IPS-NIHi7 (cell line): ENCODE results near the gene CLGN.
A peak's percentile ranks its signal among the peaks of the same experiment; 100 is the strongest.
"Not testable (repeated sequence)": the region's sequence is repeated elsewhere in the genome, so short reads cannot be mapped to it uniquely, and the experiment has no call there.

ENCODE experiments used
- DNase-seq: peaks from one replicate; pipeline ENCODE4 v3.0.0; 2012; ENCODE audit warnings: mixed read lengths; ENCODE audit errors: extremely low spot score

Gene CLGN, protein sequence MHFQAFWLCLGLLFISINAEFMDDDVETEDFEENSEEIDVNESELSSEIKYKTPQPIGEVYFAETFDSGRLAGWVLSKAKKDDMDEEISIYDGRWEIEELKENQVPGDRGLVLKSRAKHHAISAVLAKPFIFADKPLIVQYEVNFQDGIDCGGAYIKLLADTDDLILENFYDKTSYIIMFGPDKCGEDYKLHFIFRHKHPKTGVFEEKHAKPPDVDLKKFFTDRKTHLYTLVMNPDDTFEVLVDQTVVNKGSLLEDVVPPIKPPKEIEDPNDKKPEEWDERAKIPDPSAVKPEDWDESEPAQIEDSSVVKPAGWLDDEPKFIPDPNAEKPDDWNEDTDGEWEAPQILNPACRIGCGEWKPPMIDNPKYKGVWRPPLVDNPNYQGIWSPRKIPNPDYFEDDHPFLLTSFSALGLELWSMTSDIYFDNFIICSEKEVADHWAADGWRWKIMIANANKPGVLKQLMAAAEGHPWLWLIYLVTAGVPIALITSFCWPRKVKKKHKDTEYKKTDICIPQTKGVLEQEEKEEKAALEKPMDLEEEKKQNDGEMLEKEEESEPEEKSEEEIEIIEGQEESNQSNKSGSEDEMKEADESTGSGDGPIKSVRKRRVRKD

DNA sequence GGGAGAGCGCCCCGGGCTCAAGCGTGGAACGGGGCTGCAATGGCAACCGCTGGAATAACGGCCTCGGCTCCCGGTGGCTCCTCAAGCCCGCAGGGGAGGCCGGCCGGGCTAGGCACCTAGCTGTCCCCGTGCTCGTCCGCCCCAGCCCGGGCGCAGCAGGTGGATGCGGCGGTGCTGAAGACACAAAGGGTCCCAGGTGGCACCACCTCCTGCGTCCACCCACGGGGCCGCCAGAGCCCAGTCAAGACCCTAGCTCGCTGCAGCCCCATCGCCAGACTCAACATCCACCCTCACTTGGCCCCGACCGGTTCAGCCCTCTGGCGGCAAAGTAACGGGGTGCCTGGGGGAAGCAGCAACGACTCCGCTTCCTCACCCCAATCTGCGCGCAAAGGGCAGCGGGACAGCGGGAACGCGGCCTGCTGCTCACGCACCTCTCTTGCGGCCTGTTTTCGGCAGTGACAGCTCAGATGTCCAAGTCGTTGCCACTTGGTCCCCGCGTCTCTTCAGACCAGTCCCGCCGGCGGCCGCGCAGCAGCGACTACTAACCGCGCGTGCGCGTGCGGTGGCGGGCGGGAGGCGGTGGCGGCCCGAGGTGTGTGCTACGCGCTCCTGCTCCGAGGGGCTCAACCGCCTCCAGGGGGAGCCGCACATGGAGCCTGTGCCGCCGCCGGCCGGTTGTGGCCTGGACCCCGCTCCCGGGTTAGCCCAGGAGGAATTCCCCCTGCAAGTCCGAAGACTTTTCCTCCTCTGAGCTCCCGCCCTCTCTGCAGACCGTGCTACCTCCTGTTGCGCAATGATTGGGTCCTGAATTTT lies at the start of gene CLGN:
Gene CLGN (minus strand): TSS at position 543 of the 813 bp plus-strand sequence. CDS start 14,570 bp downstream, outside the sequence.
- DNase-seq = peak; percentile 96

DNA sequence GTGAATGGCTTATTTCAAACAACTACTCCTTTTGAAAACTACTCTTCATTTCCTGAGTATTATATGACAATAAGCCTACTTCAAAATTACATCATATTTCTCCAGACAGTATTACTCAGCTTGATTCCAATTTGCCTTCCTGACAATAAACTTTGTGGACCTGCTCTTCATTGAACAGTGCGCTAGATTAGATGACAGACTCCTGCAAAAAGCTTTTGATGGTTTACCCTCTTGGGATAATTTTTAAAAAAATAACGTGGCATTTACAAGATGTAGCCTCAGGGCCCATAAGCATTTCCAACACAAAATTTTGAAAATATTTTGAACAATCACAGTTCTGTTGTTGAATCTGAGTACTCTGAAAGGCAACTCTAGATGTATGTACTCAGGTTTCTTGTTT lies 44.7 kb upstream of the CLGN start:
- DNase-seq = no peak

DNA sequence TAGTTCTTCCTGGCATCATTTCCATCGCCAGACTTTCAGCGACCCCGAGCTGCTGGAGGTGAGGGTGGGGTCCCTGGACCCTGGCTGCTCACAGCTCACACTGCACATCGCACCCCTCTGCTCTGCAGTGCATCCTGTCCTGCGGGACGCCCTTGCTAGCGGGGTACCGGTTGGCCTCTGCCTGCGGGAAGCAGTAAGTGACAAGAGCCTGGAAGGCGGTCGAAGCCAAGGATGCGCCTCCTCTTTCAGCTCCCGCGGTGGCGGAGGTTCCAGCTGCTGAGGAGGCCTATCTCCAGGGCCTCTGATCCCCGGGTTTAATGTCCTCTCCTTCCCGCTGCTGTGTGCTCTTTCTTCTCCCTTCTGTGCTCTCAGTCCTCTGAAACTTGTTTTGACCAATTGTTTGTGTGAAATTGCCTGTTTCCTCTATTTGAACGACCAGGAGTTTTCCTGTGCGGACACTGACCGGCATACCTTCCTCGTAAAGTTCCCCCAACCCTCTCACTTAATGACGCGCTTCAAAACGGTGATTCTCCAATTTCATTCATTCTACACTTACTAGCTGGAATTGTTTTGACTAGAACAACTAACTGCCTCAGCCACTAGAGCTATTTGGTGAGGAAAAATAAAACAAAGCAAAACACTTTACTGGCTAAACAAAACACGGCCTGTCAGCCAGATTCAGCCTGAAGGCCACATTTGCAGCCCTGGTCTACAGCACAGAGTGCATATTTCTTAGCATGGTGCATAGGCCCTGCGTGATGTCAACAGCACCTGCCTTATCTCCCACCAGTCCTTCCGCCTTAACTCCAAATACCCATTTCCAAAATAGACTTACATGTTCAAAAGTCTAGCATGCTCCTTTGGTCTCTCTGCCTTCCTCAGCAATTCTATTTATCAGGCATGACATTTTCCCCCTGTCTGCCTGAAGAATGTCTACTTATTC lies 42.6 kb upstream of the CLGN start:
- peak; percentile 21 for DNase-seq

DNA sequence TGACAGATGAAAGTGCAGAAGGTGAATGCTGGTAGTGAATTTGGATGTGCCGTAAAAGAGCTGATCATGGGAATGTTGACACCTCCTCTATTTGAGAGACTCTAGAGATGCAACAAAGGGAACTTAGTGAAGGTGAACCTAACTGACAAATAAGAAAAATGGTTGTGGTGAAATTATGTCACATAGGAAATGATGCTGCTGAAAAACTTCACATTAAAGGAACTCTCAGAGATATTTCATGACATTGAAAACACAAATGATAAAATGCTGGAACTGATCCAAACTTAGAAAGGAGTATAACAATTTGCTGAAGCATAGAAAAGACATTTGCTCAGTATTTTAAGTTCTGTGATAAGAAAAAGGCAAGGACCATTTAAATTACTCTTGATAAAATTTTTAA lies 38.7 kb upstream of the CLGN start:
- DNase-seq = no peak

DNA sequence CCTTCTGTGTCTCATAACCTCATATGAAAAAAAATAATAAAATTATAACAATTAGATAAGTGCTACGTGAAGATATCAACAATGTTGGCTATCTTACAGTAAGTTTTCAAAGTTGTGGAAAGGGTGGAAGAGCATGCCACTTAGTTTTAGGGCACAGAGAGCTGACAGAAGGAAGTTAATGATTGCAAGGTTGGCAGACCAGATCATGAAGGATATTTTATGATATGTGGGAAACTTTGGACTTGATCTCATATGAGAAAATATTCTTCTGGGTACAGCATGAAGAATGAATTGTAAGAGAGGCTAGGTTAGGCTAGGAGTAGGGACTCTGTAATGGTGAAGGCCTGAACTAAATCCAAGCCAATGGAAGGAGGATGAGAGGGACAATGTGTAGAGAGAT lies 36.2 kb upstream of the CLGN start:
- DNase-seq = no peak

DNA sequence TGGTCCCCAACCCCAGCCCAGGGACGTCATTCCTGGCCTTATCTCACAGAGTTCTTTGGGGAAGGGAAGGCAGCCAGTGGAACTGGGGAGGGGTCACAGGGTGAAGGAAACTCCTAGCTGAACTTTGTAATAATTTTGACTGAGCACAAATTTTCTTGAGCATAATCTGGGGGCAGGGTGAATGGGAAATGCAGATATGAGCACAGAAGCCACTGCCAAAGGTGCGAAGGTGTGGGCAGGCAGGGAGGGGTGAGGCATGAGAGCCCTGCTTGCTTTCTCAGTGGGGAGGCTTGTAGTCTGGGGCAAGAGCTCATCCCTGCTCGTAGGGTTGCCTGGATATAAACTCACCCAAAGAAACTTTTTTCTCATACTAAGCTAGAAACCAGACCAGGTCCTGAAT lies 35.7 kb upstream of the CLGN start:
- DNase-seq = no peak

DNA sequence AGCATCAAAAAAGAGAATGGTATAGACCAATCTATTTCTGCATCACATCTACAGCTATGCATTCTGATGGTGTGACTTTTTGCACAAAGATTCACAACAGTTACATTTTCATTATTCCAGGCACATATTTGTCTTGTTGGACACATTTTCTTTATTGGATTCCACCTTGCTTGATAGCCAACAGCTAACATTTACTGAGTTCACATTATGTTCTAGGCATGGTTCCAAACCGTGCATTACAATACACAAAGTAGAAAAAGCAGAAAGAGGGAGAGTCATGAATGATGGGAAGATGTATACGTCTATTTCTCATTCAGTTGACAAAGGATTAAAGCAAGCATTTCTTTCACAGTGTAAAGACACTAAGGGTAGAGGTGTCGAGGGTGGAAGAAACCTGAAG lies 22.9 kb upstream of the CLGN start:
- no peak for DNase-seq

DNA sequence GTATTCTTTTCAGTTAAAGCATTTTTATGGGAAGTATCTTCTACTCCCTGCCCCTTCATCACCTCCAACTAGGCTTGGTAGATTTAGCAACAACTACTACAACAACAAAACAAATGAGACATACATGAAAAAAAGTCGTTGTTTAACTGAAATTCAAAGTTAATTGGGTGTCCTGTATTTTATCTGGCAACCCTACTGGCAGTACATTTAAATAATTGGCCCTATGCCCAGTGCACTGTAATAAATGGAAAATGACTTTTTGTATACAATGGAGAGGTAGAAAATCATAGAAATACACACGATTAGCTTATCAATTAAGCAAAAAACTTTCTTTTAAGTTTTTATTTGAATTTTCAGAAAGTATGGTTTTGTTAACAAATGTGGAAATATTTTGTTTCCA lies 21.4 kb upstream of the CLGN start:
- DNase-seq = no peak

DNA sequence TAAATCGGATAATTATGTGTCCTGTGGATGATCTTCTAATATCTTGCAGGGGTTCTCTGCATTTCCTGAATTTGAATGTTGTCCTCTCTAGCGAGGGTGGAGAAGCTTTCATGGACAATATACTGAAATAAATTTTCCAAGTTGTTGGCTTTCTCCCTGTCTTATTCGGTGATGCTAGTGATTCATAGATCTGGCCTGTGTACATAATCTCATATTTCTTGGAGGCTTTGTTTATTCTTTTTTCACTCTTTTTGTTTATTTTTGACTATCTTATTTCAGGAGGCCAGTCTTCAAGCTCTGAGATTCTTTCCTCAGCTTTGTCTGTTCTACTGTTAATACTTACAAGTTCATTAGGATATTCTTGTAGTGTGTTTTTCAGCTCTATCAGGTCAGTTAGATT lies 20.7 kb upstream of the CLGN start:
- DNase-seq = no peak

DNA sequence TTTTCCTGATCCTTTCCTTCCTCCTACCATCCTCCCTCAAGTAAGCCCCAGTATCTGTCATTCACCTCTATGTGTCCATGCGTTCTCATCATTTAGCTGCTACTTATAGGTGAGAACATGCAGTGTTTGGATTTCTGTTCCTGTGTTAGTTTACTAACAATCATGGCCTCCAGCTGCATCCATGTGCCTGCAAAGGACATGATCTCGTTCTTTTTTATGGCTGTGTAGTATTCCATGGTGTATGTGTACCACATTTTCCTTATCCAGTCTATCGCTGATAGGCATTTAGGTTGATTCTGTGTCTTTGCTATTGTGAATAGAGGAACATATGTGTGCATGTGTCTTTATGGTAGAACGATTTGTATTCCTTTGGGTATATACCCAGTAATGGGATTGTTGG lies 16.9 kb upstream of the CLGN start:
- not testable (repeated sequence) for DNase-seq

DNA sequence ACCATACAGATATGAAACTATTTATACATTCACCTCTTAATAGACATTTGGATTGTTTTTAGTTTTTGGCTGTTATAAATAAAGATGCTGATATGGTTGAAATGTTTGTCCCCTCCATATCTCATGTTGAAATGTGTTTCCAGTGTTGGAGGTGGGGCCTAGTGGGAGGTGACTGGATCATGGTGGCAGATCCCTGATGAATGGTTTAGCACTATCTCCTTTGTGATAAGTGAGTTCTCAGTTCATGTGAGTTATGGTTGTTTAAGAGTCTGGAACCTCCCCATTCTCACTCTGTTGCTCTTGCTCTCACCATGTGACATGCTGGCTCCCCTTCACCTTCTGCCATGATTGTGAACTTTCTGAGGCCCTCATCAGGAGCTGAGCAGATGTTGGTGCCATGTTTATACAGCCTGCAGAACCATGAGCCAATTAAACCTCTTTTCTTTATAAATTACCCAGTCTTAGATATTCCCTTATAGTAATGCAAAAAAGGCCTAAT lies 12.2 kb upstream of the CLGN start:
- DNase-seq = no peak

DNA sequence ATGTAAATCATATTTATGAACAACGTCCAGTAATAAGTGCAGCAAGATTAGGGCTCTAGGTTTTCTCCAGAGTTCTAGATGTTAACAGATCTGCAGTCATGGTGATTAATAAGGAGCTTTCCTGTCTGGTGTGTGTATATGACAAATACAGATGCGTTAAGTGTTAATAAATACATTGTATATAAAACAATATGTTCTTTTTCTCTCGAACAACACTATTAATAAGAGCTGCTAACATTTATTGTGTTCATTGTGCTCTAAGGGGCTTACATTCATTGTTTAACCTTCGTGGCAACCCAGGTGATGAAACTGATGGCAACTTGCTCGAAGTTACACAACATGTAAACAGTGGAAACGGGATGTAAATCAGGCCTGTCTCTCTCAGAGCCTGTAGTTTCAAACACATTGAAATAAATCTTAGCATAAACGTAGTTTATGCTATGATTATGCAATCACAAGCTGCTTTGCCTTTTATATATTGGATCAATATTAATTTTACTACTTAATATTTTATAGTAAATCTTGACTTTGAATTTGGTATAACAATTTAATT lies 547 bp upstream of the CLGN start:
- DNase-seq = no peak

DNA sequence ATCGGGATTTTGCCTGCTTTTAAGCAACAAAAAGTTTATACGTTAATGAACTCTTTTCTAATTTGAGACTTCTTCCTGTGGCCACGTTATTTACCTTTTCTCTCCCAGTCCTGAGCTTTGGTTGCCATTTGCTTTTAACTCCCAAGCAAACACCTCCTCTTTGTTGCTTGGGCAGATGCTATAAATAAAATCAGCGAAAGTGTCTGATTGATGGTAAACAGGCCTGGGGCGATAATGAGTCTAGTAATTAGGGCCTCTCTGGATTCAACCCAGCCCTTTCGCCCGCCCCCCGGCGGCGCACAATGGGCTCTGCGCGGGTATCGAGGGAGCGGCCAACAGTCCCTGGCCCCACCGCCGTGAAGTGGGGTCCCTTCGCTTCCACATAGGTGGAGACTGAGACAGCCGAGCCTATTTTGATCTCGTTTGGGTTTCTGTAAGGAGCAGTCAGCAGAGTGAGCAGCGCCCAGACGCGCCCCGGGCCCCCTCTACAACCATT lies 790 bp downstream of the CLGN start:
- DNase-seq = peak; percentile 49

DNA sequence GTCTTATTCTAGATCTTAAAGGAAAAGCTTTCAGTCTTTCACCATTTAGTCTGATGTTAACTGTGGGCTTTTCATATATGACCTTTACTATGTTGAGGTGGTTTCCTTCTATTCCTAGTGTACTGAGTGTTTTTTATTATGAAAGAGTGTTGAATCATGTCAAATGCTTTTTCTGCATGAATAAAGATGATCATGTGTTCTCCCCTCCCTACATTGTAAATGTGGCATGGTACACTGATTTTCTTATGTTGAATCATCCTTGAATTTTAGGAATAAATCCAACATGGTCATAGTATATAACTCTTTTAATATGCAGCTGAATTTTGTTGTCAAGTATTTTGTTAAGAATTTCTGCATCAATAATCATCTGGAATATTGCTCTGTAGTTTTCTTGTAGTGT lies 4.3 kb downstream of the CLGN start:
- DNase-seq = no peak

DNA sequence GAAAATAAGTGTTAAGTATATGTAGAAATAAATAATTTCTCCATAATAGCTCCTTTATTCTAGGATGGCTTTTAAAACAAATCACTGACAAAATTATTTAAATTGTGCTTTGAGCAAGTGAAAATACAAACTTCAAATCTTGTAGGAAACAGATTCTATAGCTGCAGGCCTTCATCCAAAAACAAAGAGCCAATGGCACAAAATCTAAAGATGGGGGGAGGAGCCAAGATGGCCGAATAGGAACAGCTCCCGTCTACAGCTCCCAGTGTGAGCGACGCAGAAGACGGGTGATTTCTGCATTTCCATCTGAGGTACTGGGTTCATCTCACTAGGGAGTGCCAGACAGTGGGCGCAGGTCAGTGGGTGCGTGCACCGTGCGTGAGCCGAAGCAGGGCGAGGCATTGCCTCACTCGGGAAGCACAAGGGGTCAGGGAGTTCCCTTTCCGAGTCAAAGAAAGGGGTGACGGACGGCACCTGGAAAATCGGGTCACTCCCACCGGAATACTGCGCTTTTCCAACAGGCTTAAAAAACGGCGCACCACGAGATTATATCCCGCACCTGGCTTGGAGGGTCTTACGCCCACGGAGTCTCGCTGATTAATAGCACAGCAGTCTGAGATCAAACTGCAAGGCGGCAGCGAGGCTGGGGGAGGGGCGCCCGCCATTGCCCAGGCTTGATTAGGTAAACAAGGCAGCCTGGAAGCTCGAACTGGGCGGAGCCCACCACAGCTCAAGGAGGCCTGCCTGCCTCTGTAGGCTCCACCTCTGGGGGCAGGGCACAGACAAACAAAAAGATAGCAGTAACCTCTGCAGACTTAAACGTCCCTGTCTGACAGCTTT lies 14.1 kb downstream of the CLGN start:
- not testable (repeated sequence) for DNase-seq

DNA sequence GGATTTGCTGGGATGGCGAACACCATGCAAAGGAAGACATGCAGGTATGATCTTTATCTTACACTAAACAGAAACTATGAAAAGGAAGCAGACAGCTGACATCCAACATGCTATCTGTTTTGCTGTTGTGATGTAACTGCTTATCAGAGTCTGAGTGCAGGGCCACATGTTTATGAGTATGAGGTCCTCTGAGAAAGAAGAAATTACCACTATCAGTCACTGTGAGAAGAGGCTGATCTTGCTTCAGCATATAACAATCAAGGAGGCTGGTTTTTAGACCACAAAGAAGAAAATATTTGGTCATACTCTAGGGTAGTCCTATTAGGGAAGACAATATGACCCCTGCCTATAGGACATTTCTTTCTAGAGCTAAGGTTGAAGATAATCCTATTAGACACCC lies 18.5 kb downstream of the CLGN start:
- DNase-seq = no peak

DNA sequence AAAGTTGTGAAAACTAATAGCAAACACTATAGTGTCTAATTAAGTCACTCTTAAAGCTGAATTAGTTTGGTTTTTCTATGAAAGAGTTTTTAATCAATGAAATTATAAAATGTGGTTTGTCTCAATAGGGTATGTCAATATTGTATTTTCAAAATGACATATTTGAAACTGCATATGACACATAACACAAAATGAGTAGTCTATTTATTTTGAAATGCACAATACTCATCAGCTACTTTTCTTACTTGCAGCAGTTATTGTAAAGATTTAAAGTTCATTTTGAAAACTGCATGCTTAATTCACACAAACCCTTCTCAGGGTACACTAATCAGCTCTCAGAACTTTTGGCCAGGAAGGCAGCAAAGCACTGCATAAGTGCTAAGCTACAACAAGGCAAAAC lies 21.2 kb downstream of the CLGN start:
- no peak for DNase-seq

DNA sequence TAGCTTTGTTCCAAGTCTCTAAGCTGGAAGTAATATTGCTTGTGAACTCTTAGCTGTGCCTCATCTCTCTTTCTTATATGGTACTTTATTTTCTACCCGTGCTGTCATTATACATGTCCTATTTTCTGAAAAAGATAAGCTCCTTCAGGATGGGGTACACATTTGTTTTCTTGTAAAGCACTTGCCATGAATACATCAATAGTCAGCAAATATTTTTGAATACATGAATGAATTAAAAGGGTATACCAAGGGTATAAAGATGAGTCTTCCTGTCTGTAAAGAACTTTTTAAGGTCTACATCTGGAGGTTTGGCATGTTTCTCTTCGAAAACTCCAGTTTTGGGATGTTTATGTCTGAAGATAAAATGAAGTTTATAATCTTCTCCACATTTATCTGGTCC lies 27.3 kb downstream of the CLGN start:
- DNase-seq = no peak

DNA sequence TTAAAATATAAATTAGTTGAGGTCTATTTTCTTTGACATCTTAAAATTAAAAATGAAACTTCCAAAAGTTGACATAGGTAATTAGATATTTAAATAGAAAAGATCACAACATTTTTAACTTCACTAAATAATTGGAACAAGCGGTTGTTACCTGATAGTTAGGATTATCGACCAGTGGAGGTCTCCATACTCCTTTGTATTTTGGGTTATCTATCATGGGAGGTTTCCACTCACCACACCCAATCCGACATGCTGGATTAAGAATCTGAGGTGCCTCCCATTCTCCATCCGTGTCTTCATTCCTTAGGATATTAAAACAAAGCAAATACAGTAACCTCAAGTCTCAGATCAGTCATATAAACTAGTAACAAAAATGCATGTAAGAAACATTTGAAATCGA lies 31.8 kb downstream of the CLGN start:
- peak; percentile 13 for DNase-seq

DNA sequence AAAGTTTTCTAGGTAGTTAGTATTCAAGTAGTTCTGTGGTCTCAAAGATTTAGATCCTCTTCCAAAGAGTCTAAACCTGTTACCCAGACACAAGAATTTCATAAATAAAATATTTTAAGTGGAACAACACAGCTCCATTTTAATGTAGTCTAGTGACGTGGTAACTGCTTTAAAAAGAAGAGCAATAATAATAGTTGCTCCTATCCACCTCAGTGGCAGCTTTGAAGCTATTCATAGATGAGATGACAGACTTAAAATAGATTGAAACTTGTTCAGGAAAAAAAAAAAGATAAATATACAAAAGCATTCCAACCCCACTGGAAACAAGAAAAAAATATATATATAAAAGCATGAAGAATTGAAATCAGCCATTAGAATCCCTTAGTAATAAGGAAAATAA lies 39.4 kb downstream of the CLGN start:
- DNase-seq = no peak
